A673 (cell line): Measurements from ENCODE around the gene PLXNB3.

Experiments used
- EZH2 ChIP-seq: fragments of 200-600 bp; sonication (generic); IDR thresholded peaks from 2 replicates; pipeline ENCODE4 v1.6.1; 2017; ENCODE audit warnings: borderline replicate concordance, low read depth, mild to moderate bottlenecking, mixed read lengths, antibody characterized with exemption, low read length; ENCODE audit not compliant: poor library complexity, severe bottlenecking
- TF ChIP-seq, protein P1 (sequence below): fragments of 300-800, 200-600 bp; sonication (generic); conservative IDR thresholded peaks from 2 replicates; pipeline ENCODE4 v1.5.1; 2017; ENCODE audit warnings: low read depth, mild to moderate bottlenecking, antibody characterized with exemption, low read length, moderate library complexity, mixed read lengths

DNA sequence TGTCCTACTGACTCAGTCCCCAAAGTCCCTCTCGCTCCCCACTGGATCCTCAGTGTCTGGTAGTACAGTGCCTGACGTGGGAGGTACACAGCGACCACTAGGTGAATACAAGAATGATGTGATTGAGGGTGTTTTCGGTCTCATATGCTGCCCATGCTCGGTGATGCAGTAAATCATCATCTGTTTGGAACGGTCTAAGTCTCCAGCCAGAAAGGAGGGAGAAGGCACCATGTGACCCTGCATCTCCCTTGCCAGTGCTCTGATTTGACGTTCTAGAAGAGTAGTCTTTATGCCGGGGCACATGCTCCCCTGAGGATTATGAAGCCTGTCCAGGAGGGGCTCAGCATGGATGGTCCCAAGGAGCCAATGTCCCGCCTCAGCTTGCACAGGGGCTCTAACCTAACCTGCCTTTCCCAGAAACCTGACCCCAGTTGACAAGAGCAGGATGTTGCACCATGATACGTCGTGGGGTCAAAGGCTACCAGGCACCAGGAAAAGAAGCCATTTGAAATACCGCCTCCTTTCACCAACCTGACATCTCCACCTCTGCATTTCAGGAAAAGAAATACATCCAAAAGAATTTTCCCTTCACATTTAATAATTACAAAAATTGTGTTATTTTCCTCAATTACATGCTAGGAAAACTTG lies 13.8 kb upstream of the PLXNB3 start:
- TF ChIP-seq, protein P1, sequence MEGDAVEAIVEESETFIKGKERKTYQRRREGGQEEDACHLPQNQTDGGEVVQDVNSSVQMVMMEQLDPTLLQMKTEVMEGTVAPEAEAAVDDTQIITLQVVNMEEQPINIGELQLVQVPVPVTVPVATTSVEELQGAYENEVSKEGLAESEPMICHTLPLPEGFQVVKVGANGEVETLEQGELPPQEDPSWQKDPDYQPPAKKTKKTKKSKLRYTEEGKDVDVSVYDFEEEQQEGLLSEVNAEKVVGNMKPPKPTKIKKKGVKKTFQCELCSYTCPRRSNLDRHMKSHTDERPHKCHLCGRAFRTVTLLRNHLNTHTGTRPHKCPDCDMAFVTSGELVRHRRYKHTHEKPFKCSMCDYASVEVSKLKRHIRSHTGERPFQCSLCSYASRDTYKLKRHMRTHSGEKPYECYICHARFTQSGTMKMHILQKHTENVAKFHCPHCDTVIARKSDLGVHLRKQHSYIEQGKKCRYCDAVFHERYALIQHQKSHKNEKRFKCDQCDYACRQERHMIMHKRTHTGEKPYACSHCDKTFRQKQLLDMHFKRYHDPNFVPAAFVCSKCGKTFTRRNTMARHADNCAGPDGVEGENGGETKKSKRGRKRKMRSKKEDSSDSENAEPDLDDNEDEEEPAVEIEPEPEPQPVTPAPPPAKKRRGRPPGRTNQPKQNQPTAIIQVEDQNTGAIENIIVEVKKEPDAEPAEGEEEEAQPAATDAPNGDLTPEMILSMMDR, result no peak
- TF ChIP-seq EZH2, result no peak
